NCI-H748 (cell line): ENCODE results near the gene SPDYE4.
"Not testable (repeated sequence)": the region's sequence is repeated elsewhere in the genome, so short reads cannot be mapped to it uniquely, and the experiment has no call there.

ENCODE experiments used
- DNase-seq: peaks from one replicate; lab custom pipeline; 2025; ENCODE audit not compliant: unreplicated experiment; lab: John Stamatoyannopoulos, UW

The SPDYE4 gene, protein sequence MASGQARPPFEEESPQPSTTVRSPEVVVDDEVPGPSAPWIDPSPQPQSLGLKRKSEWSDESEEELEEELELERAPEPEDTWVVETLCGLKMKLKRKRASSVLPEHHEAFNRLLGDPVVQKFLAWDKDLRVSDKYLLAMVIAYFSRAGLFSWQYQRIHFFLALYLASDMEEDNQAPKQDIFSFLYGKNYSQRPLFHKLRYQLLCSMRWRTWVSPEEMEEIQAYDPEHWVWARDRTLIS

GRCh38 chr17:8758137-8758596, at the start of gene SPDYE4:
Gene SPDYE4, minus strand, starts transcription at chr17:8758546. Its CDS starts 164 bp downstream, at chr17:8758382.
- no peak for DNase-seq

- no peak for DNase-seq
These were observed 48.7 kb upstream of the SPDYE4 start for GRCh38 chr17:8806926-8807550.

DNA sequence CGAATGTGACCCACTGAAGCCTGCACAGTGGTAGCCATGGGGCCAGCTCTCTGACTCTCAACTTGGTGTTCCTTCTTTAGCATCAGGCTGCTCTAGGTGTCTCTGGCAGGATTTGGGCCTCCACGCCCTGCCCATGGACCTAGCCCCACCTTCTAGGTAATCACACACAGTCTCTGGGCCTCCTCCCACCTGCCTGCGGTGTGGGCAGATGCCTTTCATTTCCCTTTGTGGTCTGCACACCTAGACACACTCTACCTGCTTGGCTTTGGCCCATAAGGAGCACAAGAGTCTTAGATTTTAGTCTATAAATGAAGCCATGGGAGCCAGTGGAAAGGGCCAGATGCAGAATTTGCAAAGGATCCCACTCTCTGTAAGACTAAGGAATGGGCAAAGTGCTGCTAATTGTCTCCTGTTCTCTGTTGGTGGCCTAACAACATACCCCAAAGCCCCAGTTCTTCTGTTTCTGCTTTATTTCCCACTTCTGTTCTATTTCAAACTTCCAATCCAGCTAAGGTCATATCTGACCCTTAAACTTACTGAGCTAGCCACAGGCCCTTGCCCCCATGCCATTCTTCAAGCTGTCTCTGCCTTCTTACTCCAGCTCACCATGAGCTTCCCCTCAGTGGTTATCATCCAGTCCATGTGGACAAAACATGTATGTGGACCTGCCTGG, 48.0 kb upstream of the SPDYE4 start:
- DNase-seq: no peak

- DNase-seq: not testable (repeated sequence)
These were observed 47.0 kb upstream of the SPDYE4 start for GRCh38 chr17:8805396-8805795.

DNA sequence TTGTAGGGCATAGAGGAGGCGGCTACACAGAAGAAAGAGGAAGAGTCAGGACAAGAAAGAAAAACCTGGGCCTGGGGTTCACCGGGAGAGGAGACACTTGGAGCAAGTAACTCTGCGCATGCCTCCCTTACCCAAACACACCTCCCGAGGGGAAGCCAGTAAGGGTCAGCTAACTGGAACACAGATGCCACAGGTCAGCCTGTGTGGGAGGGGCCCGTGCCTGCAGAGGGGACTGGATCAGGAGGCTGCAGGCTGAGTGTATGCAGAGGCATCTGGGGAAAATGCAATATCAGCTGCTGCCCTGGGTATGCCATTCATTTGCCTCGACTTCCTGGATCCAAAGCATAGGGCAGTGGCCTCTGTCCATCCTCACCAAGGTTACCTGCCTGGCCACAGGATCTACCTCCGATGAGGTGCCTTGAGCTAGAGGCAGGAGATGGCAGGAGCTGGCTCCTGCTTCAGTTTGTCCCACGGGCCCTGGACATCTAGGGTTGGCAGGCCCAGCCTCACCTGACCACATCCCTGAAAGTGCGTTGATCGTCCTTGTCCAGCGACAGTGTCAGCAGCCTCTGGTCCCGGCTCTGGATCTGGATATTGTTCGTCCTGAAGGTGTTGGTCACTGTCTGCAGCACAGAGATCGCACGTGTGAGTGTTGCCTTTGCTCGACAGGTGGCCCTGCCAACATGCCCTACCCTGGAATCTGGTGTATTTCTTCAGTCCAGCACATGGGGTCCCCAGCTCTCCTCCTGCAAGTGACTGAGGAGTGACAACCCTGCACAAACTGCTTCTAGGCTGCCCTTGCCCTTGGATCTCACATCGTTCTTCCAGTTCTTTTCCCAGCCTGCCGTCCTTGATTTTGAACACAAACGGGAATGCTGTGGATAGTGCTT, 45.4 kb upstream of the SPDYE4 start:
- DNase-seq: peak; percentile 24

DNA sequence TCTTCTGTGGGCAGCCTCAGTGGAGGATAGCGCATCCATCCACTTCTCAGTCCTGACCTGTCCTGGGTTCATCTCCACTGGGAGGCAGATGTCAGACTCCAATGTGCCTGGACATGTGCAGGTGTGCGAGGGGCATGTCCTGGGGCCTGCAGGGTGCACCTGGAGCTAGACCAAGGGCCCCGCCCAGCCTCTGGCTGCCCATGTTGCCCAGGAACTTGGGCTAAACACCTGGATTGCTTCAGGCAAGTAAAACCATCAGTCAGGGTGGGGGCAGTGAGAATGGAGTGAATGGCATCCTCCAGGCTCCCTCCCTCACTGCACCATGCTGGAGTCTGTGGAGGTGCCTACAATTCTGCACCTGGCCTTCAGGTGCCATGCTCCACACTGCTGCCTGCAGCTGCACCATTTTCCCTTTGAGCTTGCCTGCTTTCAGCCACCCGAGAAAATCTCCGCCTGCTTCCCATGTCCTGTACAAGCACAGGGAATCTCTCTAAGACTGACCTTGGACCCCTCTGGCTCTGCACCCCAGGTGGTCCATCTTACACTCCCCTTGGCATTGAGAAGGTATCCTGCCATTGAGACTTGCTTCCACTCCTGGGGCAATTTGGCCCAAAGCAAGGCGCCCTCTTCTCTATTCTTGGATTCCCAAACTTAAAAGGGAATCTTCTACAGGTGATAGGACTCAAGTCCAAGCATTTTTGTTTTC, 42.9 kb upstream of the SPDYE4 start:
- DNase-seq: no peak

DNA sequence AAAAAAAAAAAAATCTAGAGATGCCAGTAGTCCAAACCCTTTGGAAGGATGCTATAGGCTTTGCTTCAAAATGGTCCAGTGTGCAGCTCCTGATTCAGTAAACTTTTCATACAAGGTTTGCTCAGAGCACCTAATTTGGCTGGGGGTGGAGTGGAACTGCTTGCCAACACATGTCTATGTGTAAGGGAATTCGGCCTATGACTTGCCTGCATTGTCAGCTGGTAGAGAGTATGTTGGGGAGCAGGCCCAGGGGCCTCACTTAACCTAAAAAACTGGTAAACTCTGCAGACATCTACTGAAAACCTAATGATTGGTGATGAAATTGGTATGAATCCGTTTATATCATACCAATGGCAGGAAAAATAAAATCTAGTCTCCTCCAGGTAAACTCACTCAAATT, 42.3 kb upstream of the SPDYE4 start:
- DNase-seq: no peak

GRCh38 chr17:8799570-8800212, 41.3 kb upstream of the SPDYE4 start:
- no peak for DNase-seq

DNA sequence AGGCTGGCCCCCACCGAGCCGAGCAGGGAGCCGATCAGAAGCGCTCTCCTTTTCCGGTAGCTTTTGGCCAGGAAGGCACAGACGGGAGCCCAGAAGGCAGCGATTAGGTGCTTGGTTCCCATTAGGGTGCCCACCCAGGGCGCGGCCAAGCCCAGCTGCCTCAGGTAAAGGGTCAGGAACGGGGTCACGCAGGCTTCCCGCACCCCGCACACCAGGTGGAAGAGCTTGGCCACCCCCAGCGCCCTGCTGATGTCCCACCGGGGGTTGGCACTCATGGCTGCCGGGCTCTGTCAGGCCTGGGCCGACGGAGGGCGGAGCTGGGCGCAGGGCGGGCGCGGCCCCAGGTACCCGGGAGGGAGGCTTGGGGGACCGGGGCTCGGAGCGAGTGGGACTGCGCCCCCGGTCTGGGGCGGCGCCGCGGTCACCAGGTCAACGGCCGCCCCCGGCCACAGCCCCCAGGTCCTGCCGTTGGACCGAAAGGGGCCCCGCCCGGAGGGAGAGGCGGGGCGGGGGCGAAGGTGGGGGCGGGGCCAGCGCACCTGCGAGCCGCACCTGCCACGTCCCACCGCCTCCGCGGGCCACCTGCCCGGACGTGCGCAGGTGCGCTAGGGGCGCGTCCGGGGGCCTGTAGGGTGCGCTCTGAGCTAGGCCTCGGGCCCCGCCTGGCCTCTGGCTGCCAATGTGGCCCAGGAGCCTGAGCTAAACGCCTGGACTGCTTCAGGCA, 40.7 kb upstream of the SPDYE4 start, which contains the start of gene MFSD6L:
Gene MFSD6L (minus strand): TSS at position 520 of the 724 bp plus-strand sequence. CDS start 245 bp downstream, at position 275.
- DNase-seq: peak; percentile 79

- DNase-seq: no peak
These were observed 40.0 kb upstream of the SPDYE4 start for GRCh38 chr17:8798176-8798845.

DNA sequence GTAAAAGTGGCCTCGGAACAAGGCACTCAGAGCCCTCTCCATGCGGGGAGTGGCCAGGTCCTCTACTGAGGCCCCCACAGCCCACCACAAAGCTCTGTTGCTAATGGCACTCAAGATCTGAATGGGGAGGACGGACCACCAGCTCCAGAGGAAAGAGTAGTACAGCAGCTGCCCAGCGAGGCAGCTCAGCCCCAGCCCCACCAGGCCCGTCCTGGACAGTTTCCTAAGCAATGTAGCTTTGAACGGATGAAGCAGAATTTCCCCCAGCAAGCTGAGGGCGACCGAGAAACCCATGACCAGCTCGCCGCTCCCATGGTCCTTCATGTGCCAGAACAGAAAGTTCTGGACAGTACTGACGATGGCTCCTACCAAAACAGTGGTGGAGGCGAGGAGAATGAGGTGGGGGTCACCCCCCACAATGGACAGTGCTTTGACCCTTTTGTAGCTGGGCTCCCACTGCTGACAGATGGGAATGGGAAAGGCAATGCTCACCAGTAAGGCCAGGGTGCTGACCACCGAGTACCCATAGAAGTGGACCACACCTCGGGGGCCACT, 39.4 kb upstream of the SPDYE4 start:
- no peak for DNase-seq

- no peak for DNase-seq
These were observed 36.3 kb upstream of the SPDYE4 start for GRCh38 chr17:8794636-8795035.

- DNase-seq: no peak
These were observed 35.3 kb upstream of the SPDYE4 start for GRCh38 chr17:8793649-8794048.

- DNase-seq: no peak
These were observed 34.3 kb upstream of the SPDYE4 start for GRCh38 chr17:8792646-8793045.

DNA sequence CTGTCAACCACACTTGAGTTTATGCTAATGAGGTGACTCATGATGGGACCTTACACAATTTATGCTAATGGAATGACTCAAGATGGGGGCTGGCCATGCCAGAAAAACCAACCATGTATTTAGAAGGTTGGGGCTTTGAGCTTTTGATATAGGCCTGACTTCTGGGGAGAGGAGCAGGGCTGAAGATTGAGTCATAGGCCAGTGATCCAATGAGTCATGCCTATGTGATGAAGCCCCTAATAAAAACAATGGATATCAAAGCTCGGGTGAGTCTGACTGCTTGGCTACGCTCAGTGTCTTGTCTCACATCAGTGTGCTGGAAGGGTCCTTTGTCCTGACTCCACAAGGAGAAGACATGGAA, 33.5 kb upstream of the SPDYE4 start:
- DNase-seq: no peak

DNA sequence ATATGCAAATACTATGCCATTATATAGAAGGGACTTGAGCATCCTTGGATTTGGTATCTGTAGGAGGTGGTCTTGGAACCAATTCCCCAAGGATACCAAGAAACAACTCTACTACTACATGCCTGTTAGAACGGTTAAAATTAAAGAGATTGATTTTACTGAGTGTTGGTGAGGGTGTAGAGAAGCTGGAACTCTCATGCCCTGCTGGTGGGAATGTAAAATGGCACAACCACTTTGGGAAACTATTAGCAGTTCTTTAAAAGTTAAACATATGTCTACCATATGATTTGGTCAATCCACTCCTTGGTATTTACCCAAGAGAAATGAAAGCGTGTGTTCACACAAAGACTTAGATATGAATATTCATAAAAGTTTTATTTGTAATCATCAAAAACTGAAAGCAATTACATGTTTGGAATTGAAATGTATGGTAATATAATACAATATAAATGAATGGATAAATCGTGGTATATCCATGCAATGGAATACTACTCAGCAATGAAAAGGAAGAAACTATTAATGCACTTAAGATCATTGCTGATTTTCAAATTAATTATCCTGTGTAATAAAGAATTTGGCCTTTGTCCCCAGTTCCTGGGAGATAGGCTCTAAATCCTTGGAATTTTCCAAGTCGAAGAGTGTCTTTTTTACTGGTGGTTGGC, 33.0 kb upstream of the SPDYE4 start:
- DNase-seq: no peak

- DNase-seq: no peak
These were observed 31.4 kb upstream of the SPDYE4 start for GRCh38 chr17:8789743-8790142.

GRCh38 chr17:8788998-8789397, 30.7 kb upstream of the SPDYE4 start:
- DNase-seq: peak; percentile 28
